Skeletal muscle cell (primary cell): ENCODE measurements around the gene MTNR1A.
A peak's percentile ranks its signal among the peaks of the same experiment; 100 is the strongest.

Experiments
- DNase-seq: peaks from one replicate; pipeline ENCODE4 v3.0.0-alpha.2; 2010; ENCODE audit warnings: low read depth
- H3K4me3 ChIP-seq: 2 replicates; pipeline ENCODE4 v1.5.1; 2011; ENCODE audit warnings: low read depth, mild to moderate bottlenecking, control low read depth, low read length, moderate library complexity

MTNR1A gene

DNA sequence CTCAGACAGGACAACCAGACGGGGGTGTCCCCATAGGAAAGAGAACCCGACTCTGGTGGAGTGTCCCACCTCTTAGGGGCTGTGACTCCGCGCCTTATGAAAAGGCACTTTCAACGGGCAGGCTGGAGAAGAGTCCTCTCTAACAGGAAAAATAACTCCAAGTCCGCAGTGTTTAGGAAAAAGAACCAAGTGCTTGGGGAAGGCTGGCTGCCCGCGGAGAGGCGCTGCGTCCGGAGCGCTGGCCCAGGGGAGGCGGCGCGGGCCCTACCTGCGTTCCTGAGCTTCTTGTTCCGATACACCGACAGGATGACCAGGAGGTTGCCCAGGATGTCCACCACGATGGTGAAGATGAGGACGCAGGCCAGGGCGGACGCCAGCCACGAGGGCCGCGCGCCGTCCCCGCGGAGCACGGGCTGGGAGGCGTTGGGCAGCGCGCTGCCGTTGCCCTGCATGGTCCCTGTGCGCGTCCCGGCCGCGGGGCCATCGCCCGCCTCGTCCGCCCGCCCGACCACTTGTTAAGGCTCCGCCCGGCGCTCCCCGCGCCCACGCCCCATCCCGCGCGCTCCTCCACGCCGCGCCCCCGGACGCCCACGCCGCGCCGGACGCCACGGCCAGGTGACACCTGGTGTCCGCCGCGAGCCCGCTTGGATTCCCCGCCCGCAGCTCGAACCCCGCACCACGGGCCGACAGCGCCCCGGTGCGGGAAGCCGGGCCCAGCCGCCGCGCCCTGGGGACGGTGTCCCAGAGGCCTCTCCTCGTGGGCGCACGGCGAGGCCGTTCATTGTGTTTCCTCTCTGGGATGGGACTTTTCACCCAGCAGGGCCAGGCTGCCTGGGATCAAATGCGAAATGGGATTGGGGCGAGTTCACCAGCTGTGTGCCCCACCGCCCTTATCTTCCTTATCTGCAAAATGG is at the start of gene MTNR1A:
Gene MTNR1A, minus strand, starts transcription at position 654 of the 914 bp plus-strand sequence. Its CDS starts 202 bp downstream, at position 452.
- peak within 1 kb of the TSS; percentile 43 for H3K4me3 ChIP-seq
- DNase-seq = no peak

DNA sequence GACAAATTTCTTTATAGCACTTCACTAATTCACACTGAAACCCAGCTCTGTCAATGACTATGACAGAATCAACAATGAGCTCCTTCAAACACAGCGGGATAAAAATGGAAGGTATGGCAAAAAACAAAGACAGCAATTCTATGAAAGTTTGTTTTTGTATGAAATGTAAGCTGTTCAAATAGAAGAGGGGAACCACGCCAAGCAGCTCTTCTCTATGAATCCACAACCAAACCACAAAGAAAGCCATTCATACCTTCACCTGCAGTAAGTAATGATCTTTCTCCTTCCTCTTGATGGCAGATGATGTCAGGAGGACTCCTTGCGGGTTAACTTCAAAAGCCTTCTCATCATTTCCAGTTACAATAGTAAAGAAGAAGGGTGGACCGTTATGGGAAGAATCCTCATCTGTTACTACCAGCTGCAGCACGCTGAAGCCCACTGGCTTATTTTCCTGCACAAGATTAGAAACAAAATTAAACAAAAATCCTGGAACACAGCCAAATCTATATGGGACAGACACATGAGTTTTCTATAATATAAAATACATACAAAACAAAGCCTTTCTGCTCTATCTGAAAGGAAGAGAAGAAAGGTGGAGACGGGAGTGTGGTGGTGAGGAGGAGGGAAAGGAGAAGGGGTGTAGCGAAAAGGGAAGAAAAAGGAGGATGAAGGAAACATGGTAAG is 48.9 kb upstream of the MTNR1A start:
- H3K4me3 ChIP-seq = no peak overlapping the region
- DNase-seq = no peak

DNA sequence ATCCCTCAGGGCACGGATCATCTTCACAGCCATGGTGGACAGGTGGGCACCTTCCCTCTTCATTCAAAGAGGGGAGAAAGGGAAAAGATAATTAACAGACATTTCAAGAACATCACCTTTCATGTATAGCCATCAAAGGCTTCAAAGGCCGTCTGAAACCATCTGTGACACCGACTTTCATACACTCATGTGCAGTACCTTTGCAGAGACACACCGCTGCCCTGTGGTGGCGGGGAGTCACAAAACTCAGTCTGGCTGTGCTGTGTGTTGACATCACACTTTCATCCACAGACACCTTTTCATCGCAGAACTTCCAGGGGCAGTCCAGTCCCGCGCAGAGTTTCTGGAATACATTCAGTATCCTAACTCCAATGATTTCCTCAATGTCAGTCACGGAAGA is 47.6 kb upstream of the MTNR1A start:
- no peak overlapping the region for H3K4me3 ChIP-seq
- no peak for DNase-seq

DNA sequence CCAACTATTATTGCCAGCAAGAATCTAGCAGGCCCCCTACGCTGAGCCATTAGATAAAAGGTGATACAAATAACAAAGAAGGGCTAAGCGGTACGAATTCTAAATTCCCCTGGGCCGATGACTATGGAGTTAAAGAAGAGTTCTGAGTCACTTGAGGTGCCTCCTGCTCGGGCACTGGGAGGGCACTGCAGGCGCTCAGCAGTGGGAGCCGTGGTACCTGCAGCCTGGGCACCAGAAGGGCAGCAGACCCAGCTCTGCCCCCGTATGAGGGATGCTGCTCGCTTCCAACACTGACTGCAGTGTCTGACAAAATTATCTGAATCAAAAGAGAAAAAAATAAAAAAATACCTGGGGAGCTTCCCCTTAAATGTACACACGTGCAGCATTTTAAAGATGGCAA is 44.1 kb upstream of the MTNR1A start:
- no peak for DNase-seq
- no peak overlapping the region for H3K4me3 ChIP-seq

DNA sequence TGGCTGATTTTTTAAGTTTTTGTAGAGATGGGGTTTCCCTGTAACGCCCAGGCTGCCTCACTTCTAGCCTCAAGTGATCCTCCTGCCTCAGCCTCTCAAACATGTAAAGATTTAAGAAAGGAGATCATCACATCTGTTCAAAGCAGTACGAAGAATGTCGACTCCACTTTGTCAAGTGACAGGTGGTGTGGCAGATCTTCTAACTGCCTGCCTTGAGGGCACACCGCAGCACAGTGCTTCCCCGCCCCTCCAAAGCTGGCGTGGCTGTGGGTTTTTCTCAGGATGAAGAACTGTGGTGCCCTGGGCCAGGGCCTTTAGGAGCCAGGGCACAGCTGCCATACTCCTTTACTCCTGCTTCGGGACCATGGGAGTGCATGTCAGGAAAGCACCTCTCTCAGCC is 43.3 kb upstream of the MTNR1A start:
- no peak for DNase-seq
- no peak overlapping the region for H3K4me3 ChIP-seq

DNA sequence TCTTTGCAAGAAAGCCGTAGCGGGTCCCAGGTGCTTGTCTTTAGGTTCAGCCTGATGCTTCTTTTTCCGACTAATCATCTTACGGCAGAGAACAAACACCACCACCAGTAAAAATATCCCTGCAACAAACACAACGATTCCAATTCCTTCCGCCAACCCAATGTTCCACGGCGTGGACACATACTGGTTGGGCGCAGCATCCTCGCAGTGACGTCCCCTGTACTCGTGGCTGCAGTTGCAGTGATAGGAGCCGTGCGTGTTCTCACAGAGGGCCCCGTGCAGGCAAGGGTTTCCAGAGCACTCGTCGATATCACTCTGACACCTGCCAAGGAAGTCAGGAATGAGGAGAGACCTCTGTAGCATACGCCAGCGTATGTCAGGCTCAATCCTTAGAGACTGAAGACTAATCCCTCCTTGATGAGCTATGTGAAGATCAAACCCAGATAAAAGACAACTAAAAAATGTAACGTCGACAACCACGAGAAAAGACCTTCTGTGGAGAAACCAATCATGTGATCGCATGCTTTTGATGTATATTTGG is 41.6 kb upstream of the MTNR1A start:
- no peak for DNase-seq
- no peak overlapping the region for H3K4me3 ChIP-seq

DNA sequence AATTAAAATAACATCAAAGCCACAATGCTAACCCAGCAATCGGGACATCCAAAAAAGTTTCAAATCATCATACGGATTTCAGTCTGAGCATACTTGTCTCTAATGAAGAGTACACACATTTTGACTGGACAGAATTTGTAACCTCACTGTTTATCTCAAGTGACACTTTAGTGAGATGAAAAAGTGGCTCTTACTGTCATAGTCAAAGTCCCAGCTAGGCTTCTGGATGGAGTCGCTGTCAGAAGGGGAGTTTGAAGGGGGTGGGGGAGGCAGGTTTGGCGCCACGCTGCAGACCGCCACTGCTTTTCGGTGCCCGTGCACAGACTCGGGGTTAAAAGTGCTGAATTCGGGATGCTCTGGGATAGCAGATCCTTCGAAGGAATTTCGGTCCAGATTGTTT is 41.0 kb upstream of the MTNR1A start:
- H3K4me3 ChIP-seq = no peak overlapping the region
- no peak for DNase-seq

DNA sequence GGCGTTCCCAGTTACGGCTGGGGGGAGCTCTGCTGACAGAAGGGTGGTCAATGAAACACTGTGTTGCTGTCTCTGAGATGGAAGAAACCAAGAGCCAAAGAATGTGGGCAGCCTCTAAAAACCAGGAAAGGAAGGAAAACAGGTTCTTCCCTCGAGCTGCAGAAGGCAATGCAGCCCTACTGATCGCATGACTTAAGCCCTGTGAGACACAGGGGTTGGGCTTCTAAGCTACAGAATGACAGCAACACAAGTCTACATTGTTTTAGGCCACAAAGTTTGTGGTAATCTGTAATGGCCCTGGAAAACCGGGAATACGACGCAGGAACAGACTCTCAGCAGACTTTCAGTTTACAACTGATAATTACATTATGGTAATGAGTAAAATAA is 38.2 kb upstream of the MTNR1A start:
- no peak for DNase-seq

DNA sequence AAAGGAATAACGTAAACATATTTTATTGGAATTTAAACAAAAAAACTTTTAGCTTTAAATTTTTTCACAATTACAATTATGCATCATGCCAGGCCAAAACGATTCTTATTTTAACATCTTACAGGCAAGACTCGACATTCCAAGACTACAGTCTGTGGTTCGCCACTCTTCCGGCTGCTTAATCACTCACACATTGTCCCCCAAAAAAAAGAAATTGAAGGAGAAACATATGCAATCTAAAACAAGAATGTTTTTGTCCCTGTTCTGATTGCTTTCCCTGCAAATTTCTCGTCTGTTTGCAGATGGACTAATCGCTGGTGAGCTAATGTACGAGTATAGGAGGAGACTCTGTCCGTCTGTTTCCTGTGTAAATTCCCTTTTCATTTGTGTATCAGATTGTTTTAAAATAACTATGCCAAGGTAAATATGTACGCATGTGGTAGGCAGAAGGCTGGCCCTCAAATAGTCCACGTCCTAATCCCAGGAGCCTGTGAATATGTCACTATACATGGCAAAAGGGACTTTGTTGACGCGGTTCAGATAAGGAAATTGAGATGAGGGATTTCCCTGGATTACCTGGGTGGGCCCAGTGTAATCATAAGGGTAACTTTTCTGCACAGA is 37.7 kb upstream of the MTNR1A start:
- DNase-seq = no peak
- no peak overlapping the region for H3K4me3 ChIP-seq

More for the DNA sequence above, 38.2 kb upstream of the MTNR1A start:
- H3K4me3 ChIP-seq = no peak overlapping the region

DNA sequence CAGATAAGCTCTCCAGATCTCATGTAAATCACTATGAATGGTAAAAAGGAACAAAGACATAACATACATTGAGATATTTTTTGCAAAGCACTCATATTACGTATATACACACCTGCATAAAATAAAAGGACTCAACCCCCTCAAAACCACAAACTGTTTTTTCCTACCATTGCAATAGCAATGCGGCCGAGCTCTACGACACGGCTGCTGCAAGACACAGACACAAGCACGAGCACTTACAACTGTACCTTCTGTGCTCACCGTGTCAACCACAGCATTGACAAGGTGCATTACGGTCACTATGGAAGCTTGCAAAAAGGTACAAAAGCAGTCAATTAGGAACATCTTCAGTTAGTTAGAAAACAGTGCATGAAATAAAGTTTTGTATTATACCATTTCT is 37.1 kb upstream of the MTNR1A start:
- no peak for DNase-seq
- no peak overlapping the region for H3K4me3 ChIP-seq

DNA sequence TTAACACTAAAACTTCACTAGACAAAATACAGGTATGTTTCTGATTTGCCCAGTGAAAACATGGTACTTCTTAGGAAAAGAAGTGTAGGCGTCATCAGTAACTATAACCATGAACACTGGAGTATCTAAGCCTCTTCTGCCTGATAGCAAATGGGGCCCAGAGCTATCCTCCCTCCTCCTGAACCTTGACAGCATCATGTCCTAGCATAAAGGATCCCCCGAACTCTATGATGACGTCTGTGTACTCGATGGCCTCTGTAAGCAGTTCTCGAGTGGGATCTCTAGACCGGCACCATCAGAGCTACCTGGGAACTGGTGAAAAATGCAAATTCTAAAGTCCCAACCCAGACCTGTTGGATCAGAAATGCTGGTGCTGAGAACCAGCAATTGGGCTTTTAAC is 36.3 kb upstream of the MTNR1A start:
- DNase-seq = no peak

DNA sequence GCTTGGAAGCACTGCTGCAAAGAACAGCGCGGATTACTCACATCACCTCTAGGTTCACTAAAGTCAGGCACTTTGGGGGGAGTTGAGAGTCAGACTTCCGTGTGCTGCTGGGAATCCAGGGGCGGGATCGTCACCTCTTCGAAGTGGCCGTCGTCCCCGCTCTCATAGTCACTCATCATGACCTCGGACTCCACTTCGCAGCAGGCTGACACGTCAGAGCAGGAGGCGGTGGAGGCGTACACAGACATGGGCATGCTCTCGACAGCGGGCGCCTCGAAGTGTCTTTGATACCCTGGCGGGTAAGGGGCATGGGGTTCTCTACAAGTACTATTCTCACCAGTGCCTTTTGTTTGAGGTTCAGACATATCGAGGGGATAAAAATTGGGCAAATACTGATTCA is 33.1 kb upstream of the MTNR1A start:
- no peak overlapping the region for H3K4me3 ChIP-seq
- DNase-seq = no peak

More for the DNA sequence above, 36.3 kb upstream of the MTNR1A start:
- no peak overlapping the region for H3K4me3 ChIP-seq

DNA sequence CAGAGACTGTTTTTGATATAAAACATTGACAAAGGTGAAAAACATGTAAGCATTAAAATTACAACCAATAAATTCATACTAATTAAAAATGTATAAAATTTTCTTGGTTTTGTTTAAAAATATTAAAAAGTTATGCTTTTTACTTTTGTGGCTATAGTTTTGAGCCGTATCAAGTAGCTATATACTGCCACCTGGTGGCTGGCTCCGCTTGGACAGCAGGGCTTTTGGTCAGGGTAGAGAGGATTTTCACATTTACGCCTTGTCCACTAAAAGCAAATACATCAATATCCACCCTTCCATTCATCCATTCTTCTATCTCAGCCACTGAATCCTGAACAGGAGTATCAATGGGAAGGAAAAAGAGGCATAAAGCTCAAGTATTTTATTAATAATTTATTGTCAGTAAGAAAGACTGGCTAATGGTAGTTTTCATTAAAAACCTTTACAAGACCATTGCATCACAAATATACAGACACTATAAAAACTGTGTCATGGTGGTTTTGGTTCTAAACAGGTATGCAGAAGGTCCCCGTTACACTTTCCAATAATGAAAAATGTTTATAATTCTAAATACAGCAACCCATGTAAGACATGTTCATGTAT is 32.1 kb upstream of the MTNR1A start:
- peak; percentile 9 for DNase-seq
- H3K4me3 ChIP-seq = no peak overlapping the region

DNA sequence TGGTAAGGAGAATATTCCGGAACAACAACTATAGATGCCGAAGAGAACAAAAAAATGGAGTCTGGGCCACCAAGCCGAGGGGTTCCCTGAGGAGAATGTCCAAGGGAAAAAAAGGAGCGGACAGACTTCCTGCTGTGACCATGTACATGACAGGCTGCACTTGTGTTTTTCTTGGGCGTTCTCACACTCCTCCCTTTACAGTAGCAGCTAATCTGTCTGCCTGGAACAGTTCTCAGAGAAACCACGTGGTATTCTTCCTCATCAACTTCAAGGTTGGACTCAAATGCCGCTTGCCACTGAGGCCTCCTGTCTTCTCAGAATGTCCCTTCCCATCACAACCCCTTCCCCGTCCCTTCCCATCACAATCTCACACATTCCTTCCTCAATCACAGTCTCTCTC is 30.8 kb upstream of the MTNR1A start:
- DNase-seq = no peak

DNA sequence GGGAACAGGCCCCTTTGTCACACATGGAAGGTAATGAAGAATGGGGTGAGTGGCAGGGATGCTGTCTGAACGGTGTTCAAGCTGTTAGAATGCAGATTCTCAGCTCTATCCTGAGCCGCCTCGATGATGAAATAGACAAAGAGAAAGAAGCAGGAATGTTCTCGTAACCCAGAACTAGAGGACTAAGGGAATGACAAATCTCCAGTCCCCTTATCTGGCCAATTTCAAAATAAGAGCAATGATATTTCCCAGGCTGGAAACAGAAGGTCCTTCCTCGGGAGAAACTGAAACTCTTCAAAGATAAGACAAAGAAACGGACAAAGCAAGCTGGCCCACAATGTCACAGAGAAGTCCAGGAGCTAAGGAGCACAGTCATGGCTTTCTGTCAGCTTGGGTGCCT is 29.5 kb upstream of the MTNR1A start:
- no peak overlapping the region for H3K4me3 ChIP-seq
- no peak for DNase-seq

More for the DNA sequence above, 30.8 kb upstream of the MTNR1A start:
- H3K4me3 ChIP-seq = no peak overlapping the region

DNA sequence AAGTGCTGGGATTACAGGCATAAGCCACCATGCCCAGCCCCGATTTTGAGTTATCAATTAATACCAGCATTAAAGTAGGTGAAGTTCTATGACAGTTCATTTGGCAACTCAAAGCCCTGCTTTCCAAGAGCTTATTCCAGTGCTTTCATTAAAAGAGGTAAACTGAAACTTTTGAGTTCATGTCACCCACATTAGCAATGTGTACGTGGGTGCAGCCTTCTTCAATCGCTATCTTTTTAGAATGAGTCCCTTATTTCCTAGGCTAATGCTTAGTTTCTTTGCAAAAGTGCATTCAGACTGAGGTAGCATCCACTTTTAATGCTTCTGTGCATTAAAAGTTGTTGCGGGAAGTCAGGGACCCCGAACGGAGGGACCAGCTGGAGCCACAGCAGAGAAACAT is 26.1 kb upstream of the MTNR1A start:
- H3K4me3 ChIP-seq = no peak overlapping the region
- DNase-seq = no peak

DNA sequence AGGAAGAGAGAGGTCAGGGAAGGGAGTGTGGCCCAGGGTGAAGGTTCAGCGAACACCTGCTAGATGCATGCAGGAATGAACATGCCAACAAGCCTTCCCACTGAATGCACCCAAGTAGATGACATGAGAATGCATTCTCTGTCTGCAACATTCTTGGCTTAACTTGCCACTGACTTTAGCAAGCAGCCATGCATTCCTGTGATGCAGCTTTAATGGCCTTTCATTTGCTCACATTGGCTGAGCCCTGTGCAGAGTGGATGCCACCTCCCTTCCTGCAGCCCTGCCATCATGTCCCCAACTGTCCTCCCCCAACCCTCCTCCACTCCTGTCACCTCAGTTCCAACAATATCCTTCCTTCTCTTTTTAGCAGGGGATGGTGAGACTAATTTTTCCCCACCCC is 25.3 kb upstream of the MTNR1A start:
- DNase-seq = no peak
- H3K4me3 ChIP-seq = no peak overlapping the region

DNA sequence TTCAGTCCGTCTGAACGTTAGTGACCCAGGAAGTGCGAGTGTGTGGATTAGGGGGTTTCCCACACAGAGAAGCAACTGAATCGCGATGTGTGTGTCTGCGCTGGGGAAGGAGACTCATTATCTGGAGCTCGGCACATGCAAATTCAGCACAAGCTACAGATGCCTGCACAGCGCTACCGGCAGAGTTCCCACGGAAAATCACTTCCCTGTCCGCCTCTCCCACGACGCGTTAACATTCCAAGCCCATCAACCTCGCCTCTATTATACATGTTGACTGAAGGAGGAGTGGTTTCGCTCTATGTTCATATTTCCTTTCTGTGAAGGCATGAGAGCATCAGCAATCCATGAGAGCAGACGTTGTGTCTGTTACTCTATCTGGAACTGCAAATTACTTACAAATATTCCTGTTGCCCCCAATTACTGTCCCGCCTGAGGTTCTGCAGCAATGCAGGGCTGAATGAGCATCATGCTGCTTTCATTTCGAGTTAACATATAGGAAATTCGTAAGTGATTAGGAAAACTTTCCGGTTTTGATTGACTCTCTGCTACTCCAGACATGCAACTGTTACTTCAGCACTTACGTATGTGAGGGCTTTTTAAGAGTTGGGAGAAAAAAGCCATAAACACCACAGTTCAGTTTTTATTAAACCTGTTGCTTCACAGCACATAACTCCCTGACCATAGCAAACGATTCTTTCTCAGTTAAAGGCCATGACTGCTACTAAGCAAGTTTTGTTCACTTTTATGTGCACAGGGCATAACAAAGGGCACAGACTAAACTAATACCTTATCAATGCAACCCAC is 15.0 kb upstream of the MTNR1A start:
- H3K4me3 ChIP-seq = peak overlapping the region; percentile 33
- DNase-seq = peak; percentile 17
